ENCODE data around the gene GOLGA6L10.
"Not testable (repeated sequence)": the region's sequence is repeated elsewhere in the genome, so short reads cannot be mapped to it uniquely, and the experiment has no call there.

DNA sequence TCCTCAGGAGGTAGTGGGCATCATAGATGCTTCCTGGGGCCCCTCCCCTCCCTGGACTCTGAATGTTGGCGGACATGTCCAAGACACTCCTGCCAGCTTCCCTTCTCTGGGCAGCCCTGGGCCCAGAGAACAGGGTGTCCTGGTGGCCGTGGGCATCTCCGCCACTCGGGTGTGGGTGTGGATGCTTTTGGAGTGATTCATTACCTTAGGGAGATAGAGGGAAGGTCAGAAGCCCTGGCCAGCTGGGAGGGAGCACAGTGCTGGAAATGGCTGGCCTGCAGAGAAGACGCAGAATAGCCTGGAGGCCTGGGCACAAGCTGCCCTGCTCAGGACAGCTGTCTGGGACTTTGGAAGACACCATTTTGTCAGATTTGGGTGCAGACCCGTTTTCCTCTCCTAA is 48.9 kb downstream of the GOLGA6L10 start:
- TF ChIP-seq CSDC2 (CRISPR knock-in tag; IDR thresholded peaks at IDR 0.05); ISL1 (CRISPR knock-in tag; IDR thresholded peaks at IDR 0.05); TOX (CRISPR knock-in tag; IDR thresholded peaks at IDR 0.05; ENCODE audit: borderline replicate concordance); BACH2 (CRISPR knock-in tag; IDR thresholded peaks at IDR 0.05; ENCODE audit: borderline replicate concordance): not testable (repeated sequence)
- TF ChIP-seq, protein P1, sequence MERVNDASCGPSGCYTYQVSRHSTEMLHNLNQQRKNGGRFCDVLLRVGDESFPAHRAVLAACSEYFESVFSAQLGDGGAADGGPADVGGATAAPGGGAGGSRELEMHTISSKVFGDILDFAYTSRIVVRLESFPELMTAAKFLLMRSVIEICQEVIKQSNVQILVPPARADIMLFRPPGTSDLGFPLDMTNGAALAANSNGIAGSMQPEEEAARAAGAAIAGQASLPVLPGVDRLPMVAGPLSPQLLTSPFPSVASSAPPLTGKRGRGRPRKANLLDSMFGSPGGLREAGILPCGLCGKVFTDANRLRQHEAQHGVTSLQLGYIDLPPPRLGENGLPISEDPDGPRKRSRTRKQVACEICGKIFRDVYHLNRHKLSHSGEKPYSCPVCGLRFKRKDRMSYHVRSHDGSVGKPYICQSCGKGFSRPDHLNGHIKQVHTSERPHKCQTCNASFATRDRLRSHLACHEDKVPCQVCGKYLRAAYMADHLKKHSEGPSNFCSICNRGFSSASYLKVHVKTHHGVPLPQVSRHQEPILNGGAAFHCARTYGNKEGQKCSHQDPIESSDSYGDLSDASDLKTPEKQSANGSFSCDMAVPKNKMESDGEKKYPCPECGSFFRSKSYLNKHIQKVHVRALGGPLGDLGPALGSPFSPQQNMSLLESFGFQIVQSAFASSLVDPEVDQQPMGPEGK (CRISPR knock-in tag; IDR thresholded peaks at IDR 0.05; ENCODE audit: borderline replicate concordance): not testable (repeated sequence)

Data from SK-N-SH treated with all-trans-retinoic acid at 6 μM for 48 hours (cell line).